Loucy (cell line): ENCODE results near the gene SORT1.

Source experiments
- EZH2phosphoT487 ChIP-seq: fragments of 200-600 bp; IDR thresholded peaks from 2 replicates; pipeline ENCODE4 v1.6.1; 2018; ENCODE audit warnings: antibody characterized with exemption, mild to moderate bottlenecking, moderate library complexity, borderline replicate concordance
- TF ChIP-seq, protein P1 (sequence below): fragments of 200-600 bp; sonication (generic); conservative IDR thresholded peaks from 2 replicates; pipeline ENCODE4 v1.5.1; 2014; ENCODE audit warnings: mild to moderate bottlenecking, antibody characterized with exemption, low read length

DNA sequence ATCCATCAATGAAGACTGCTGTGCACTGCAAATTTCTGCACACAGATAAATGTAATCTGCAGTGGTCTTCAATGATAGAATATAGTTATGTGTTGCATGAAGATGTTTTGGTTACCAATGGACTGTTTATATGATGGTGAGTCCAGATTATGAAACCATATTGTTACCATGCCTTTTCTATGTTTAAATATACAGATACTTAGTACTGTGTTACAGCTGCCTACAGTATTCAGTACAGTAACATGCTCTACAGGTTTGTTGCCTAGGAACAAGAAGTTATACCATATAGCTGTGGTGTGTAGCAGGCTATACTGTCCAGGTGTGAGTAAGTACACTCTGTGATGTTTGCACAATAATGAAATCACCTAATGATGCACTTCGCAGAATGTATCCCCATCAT is 40.8 kb downstream of the SORT1 start:
- TF ChIP-seq, protein P1, sequence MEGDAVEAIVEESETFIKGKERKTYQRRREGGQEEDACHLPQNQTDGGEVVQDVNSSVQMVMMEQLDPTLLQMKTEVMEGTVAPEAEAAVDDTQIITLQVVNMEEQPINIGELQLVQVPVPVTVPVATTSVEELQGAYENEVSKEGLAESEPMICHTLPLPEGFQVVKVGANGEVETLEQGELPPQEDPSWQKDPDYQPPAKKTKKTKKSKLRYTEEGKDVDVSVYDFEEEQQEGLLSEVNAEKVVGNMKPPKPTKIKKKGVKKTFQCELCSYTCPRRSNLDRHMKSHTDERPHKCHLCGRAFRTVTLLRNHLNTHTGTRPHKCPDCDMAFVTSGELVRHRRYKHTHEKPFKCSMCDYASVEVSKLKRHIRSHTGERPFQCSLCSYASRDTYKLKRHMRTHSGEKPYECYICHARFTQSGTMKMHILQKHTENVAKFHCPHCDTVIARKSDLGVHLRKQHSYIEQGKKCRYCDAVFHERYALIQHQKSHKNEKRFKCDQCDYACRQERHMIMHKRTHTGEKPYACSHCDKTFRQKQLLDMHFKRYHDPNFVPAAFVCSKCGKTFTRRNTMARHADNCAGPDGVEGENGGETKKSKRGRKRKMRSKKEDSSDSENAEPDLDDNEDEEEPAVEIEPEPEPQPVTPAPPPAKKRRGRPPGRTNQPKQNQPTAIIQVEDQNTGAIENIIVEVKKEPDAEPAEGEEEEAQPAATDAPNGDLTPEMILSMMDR: no peak
- no peak for TF ChIP-seq EZH2phosphoT487
